Upper lobe of left lung (tissue), 6 donors: ENCODE results near the gene EPS8. TPM values are rescaled to one million over a fixed set of nuclear protein-coding genes. Genes with fewer than 3 reads are reported as not detected.

ENCODE experiments used
- ATAC-seq, 2 donors: fragments of 200-7000 bp; cut with Tn5 transposase; one replicate each; pipeline ENCODE4 v1.9.1; 2022; ENCODE audit warnings: mild to moderate bottlenecking in 2 of 2, moderate library complexity in 2 of 2; ENCODE audit not compliant: low FRiP score in 2 of 2
- DNase-seq, 2 donors: peaks; one replicate each; pipeline ENCODE4 v3.0.0-alpha.2; 2019 to 2020
- H3K27ac ChIP-seq, 4 donors: fragments of 200-600 bp; sonication (generic); one replicate each; pipeline ENCODE4 v1.5.1; 2016 to 2019
- H3K27me3 ChIP-seq, 4 donors: fragments of 200-600 bp; sonication (generic); one replicate each; pipeline ENCODE4 v1.5.1; 2017 to 2019
- H3K36me3 ChIP-seq, 4 donors: fragments of 200-600 bp; sonication (generic); one replicate each; pipeline ENCODE4 v1.5.1; 2016 to 2019
- H3K4me1 ChIP-seq, 4 donors: fragments of 200-600 bp; sonication (generic); one replicate each; pipeline ENCODE4 v1.5.1; 2018 to 2019
- H3K4me3 ChIP-seq, 4 donors: fragments of 200-600 bp; sonication (generic); one replicate each; pipeline ENCODE4 v1.5.1; 2017 to 2019; ENCODE audit warnings: mild to moderate bottlenecking in 2 of 4, moderate library complexity in 1 of 4
- H3K9me3 ChIP-seq, 4 donors: fragments of 200-600 bp; sonication (generic); one replicate each; pipeline ENCODE4 v1.5.1; 2018 to 2019
- EP300 ChIP-seq, 4 donors: sonication (generic); formaldehyde crosslinking; IDR thresholded peaks; one replicate each; pipeline ENCODE4 v1.5.1; 2017; ENCODE audit warnings: antibody characterized with exemption in 4 of 4, control low read depth in 2 of 4
- POLR2A ChIP-seq, 4 donors: fragments of 450-650 bp; IDR thresholded peaks; one replicate each; pipeline ENCODE4 v1.5.1; 2016 to 2017; ENCODE audit warnings: antibody characterized with exemption in 4 of 4, mild to moderate bottlenecking in 2 of 4
- POLR2AphosphoS5 ChIP-seq, 2 donors: sonication (generic); formaldehyde crosslinking; IDR thresholded peaks; one replicate each; pipeline ENCODE4 v1.5.1; 2017; ENCODE audit warnings: antibody characterized with exemption in 2 of 2
- WGBS, 2 donors: methylation state at CpG; one replicate each; pipeline ENCODE4 v1.1.5; 2017 to 2018; 5-methylcytosine and 5-hydroxymethylcytosine counted together
- total RNA-seq, 6 donors: library from RNA; depleted of rRNA in 4 of 6; stranded (reverse); fragments of >200 nt in 4 of 6; gene quantifications; one replicate each; pipeline versions ENCODE4 v1.1.0 to v1.2.1, GENCODE V29; 2016 to 2021
- TF ChIP-seq, protein P1 (sequence below), 6 experiments: fragments of 450-650 bp in 4 of 6; fragments of 200-600 bp in 2 of 6; sonication (generic) in 2 of 6; IDR thresholded peaks; one replicate each; pipeline ENCODE4 v1.5.1; 2016 to 2019; ENCODE audit warnings: antibody characterized with exemption in 6 of 6
- donor health status: DM: no; HTN: no; CAD: no; lungs with moderate emphysema.
- donor health status: DM: no; HTN: yes; CAD: no; lungs with severe emphysema.

EPS8 gene
- total RNA-seq, 6 donors from 2014 or later: 43.9 to 112 (median 67.2) TPM

DNA sequence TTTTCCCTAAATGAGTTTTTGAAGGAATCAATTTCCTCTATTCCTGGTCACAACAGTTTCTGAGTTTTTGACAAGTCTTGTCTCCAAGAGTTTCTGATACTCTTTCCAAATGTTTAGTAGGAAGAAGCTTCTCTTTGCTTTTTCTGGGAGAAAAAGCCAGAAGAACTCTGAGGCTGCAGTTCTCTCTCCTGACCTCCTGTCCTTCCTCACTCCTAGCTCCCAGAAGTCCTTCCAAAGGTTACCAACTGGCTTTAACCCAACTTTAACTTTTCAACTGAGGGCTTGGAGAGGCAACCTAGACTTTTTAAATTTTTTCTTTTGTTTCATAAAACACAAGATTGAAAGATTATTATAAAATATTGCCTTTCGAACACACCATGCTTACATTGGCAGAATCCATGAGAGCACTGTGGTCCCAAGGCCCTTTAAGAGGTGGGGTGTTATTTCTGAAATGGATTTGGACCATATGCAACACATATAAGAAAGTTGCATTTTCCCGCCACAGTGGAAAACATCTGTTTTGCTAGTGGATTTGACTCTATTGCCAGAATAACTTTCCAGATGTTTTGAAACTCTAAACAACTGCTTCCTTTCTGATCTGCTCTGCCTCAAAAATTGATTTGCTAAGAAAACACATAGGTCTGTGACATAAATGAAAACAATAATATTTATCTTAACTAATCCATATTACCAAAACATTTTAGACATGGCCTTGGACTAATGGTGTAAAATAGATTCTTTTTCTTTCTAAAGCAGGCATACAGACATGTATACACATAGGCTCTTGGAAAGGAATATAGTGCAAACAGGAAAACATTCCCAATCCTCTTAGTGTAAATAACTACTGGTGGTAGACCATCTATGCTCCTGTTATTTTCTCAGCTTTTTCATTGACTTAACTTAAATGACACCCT lies 22.3 kb upstream of the EPS8 start:
- Histone ChIP-seq H3K27me3 (no peaks in the 10 kb centered on the region), H3K4me1 (no peaks in the 10 kb centered on the region), H3K27ac (no peak overlapping the region), H3K36me3 (no peaks in the 10 kb centered on the region), H3K4me3 (no peak overlapping the region), H3K9me3 (no peaks in the 10 kb centered on the region)
- DNase-seq: no peak
- WGBS, 2 donors: 74 to 82% methylated on average over 2 of the region's 2 CpGs
- ATAC-seq: no peak
- no peak for TF ChIP-seq EP300 (IDR thresholded peaks at IDR 0.05)

DNA sequence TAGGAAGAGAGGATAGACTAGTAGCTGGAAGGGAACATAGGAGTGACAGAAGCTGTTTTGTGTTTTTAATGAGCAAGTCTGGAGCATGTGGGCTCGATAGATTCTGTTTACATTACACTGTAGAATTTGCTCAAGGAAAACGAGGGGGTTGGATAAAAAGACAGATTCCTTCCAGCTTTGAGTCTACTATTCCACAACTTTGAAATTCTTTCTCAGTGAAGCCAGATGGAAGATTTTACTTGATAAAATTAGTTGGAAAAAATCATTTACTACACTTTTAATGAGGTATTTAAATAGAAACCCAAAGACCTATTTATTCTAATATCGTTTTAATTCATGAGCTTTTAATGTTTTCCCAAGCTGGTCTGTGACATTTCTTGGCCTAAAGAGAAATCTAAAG lies 19.5 kb upstream of the EPS8 start:
- no peak for ATAC-seq
- H3K9me3 ChIP-seq: no peaks in the 10 kb centered on the region

DNA sequence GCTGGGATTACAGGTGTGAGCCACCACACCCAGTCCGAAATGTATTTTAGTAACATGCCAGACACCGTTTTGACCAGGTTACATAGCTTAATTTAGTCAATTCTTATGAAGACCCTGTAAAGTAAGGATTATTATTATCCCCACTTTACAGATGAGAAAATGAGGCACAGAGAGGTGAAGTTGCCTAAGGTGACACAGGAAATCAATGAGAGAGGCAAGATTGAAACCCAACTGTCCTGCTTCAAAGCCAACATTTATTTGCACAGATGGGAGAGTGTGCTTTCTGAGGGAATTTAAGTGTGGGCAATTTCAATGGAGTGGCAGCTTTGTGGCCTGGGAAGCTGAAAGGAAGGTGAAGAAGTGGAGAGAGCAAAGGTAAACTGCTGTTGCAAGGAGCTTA lies 19.1 kb upstream of the EPS8 start:
- no peak for TF ChIP-seq EP300 (IDR thresholded peaks at IDR 0.05)
- no peak for TF ChIP-seq POLR2AphosphoS5 (IDR thresholded peaks at IDR 0.05)
- no peak for TF ChIP-seq POLR2A (IDR thresholded peaks at IDR 0.05)
- TF ChIP-seq, protein P1, sequence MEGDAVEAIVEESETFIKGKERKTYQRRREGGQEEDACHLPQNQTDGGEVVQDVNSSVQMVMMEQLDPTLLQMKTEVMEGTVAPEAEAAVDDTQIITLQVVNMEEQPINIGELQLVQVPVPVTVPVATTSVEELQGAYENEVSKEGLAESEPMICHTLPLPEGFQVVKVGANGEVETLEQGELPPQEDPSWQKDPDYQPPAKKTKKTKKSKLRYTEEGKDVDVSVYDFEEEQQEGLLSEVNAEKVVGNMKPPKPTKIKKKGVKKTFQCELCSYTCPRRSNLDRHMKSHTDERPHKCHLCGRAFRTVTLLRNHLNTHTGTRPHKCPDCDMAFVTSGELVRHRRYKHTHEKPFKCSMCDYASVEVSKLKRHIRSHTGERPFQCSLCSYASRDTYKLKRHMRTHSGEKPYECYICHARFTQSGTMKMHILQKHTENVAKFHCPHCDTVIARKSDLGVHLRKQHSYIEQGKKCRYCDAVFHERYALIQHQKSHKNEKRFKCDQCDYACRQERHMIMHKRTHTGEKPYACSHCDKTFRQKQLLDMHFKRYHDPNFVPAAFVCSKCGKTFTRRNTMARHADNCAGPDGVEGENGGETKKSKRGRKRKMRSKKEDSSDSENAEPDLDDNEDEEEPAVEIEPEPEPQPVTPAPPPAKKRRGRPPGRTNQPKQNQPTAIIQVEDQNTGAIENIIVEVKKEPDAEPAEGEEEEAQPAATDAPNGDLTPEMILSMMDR (IDR thresholded peaks at IDR 0.05): no peak
- no peak overlapping the region for H3K4me3 ChIP-seq
- ATAC-seq (no peak), DNase-seq (no peak)
- no peaks in the 10 kb centered on the region for H3K9me3 ChIP-seq
- H3K27ac ChIP-seq: no peak overlapping the region
- WGBS, 2 donors: 92% methylated on average over 2 of the region's 2 CpGs
- H3K27me3 ChIP-seq: no peaks in the 10 kb centered on the region
- no peaks in the 10 kb centered on the region for H3K36me3 ChIP-seq
- no peaks in the 10 kb centered on the region for H3K4me1 ChIP-seq

More for the DNA sequence above, 19.5 kb upstream of the EPS8 start:
- Histone ChIP-seq H3K27me3 (no peaks in the 10 kb centered on the region), H3K4me3 (no peak overlapping the region), H3K36me3 (no peaks in the 10 kb centered on the region), H3K27ac (no peak overlapping the region), H3K4me1 (no peaks in the 10 kb centered on the region)
- TF ChIP-seq, protein P1 (IDR thresholded peaks at IDR 0.05): no peak
- no peak for DNase-seq
- WGBS, 2 donors: 33 to 49% methylated on average over 3 of the region's 3 CpGs

DNA sequence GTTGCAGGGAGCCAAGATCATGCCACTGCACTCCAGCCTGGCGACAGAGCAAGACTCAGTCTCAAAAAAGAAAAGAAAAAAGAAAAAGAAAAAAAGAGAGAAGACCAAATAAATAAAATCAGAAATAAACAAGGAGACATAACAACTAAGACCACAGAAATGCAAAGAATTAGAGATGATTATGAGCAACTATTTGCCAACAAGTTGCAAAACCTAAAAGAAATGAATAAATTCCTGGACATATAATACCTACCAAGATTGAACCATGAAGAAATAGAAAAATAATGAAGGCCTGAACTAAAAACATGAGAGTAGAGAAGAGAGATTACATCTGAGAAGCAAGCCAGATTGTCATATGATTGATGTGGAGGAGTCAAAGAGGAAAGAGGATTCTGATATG lies 17.6 kb upstream of the EPS8 start:
- 92 to 97% methylated on average over 1 of the region's 1 CpG for WGBS, 2 donors
- DNase-seq (no peak), ATAC-seq (no peak)
- no peaks in the 10 kb centered on the region for H3K36me3 ChIP-seq
- no peak overlapping the region for H3K27ac ChIP-seq
- H3K4me3 ChIP-seq: no peak overlapping the region
- TF ChIP-seq EP300 (IDR thresholded peaks at IDR 0.05): no peak
- TF ChIP-seq, protein P1 (IDR thresholded peaks at IDR 0.05): no peak
- no peak for TF ChIP-seq POLR2AphosphoS5 (IDR thresholded peaks at IDR 0.05)
- TF ChIP-seq POLR2A (IDR thresholded peaks at IDR 0.05): no peak
- H3K4me1 ChIP-seq: no peaks in the 10 kb centered on the region
- H3K27me3 ChIP-seq: no peaks in the 10 kb centered on the region
- no peaks in the 10 kb centered on the region for H3K9me3 ChIP-seq

DNA sequence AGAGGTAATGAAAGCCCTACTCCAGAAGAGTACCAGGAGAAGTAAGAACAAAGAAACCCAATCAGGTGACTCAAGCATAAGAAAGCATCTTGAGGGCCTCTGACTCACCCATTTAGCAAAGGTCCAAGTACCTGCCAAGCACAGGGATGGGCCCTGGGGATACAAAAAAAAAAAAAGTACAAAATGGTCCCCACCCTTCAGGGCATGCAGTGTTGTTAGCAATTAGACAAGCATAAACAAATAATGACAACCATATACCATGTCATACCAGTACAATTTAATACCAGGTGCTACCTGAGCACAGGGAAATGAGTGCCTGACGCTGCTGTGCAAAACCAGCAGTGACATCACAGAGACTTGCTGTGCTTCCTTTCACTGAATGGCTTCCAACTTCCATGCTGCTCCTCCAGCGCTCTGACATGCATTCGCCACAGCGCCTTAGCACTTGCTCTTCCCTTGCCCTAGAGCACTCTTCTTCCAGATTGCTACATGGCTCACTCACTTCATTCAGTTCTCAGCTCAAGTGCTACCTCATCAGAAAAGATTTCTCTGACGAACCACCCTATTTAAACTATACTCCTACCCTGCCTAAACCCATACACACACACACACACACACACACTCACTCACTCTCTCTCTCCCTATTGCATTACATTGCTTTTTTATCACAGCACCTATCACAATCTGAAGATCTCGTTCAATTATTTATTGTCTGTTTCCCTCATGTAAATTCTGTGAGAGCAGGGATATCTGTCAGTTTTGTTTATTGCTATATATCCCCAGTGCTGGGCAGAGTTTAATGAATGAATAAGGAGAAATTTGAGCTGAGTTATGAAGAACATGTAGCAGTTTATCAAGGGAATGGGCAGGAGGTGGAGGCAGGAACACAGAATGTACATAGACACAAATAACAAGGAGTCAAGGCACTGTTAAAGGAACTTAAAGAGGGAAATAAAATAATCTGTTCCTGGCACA lies 12.9 kb upstream of the EPS8 start:
- ATAC-seq (peak; percentile 35 to 53), DNase-seq (no peak)
- Histone ChIP-seq H3K9me3 (no peaks in the 10 kb centered on the region), H3K36me3 (no peaks in the 10 kb centered on the region), H3K4me1 (no peaks in the 10 kb centered on the region), H3K27ac (no peak overlapping the region), H3K4me3 (no peak overlapping the region), H3K27me3 (no peaks in the 10 kb centered on the region)
- TF ChIP-seq, protein P1 (IDR thresholded peaks at IDR 0.05): no peak
- 77 to 84% methylated on average over 6 of the region's 6 CpGs for WGBS, 2 donors
